ENCODE data around the gene BMP6. TPM values are rescaled to one million over a fixed set of nuclear protein-coding genes. Genes with fewer than 3 reads are reported as not detected.

BMP6 gene
- 1 to 10 TPM in 1 of 2 donors, under 1 TPM in 1; 0.62 to 2.1 TPM for total RNA-seq

GRCh38 chr6:7725849-7726415 lies at the start of gene BMP6:
TSS of gene BMP6 (plus strand) at chr6:7726099. CDS start at chr6:7726956, 857 bp downstream.
- intact Hi-C loops (cut with DNase I) = loop anchor here (10.0 kb wide), 2 partner anchors 189 to 329 kb away; partner anchors contain the start of gene TXNDC5
- H3K27ac ChIP-seq = no peak within 1 kb of the TSS
- peaks cover 47% of the 10 kb centered on the region for H3K27me3 ChIP-seq
- H3K4me3 ChIP-seq = peak within 1 kb of the TSS; percentile 61
- peaks cover 15% of the 10 kb centered on the region for H3K4me1 ChIP-seq
- no peaks in the 10 kb centered on the region for H3K9me3 ChIP-seq
- TF ChIP-seq CTCF (IDR thresholded peaks at IDR 0.05) = no peak
- H3K9ac ChIP-seq (ENCODE audit: low read depth in 2 of 2, low read length in 2 of 2) = peak within 1 kb of the TSS; percentile 26 to 62
- DNase-seq = peak; percentile 90
- no peaks in the 10 kb centered on the region for H3K36me3 ChIP-seq

GRCh38 chr6:7677229-7677628 lies 48.7 kb upstream of the BMP6 start:
- intact Hi-C loops (cut with DNase I) = no loop called here
- no peak for DNase-seq
- H3K27me3 ChIP-seq = no peaks in the 10 kb centered on the region
- peaks cover 5% of the 10 kb centered on the region for H3K4me1 ChIP-seq
- no peak for TF ChIP-seq CTCF (IDR thresholded peaks at IDR 0.05)
- no peaks in the 10 kb centered on the region for H3K36me3 ChIP-seq
- H3K9ac ChIP-seq (ENCODE audit: low read depth in 2 of 2, low read length in 2 of 2) = no peak overlapping the region
- H3K9me3 ChIP-seq = no peaks in the 10 kb centered on the region
- H3K4me3 ChIP-seq = no peak overlapping the region
- no peak overlapping the region for H3K27ac ChIP-seq

- intact Hi-C loops (cut with DNase I) = no loop called here
- TF ChIP-seq CTCF (IDR thresholded peaks at IDR 0.05) = no peak
- Histone ChIP-seq H3K9me3 (no peaks in the 10 kb centered on the region), H3K4me1 (no peaks in the 10 kb centered on the region), H3K27ac (no peak overlapping the region), H3K4me3 (no peak overlapping the region), H3K36me3 (no peaks in the 10 kb centered on the region), H3K27me3 (no peaks in the 10 kb centered on the region), H3K9ac (ENCODE audit: low read depth in 2 of 2, low read length in 2 of 2) (no peak overlapping the region)
- no peak for DNase-seq
Measured at GRCh38 chr6:7680393-7681075, 45.4 kb upstream of the BMP6 start.

- Histone ChIP-seq H3K4me3 (no peak overlapping the region), H3K4me1 (no peaks in the 10 kb centered on the region), H3K9ac (ENCODE audit: low read depth in 2 of 2, low read length in 2 of 2) (no peak overlapping the region), H3K36me3 (no peaks in the 10 kb centered on the region), H3K27ac (no peak overlapping the region), H3K9me3 (no peaks in the 10 kb centered on the region), H3K27me3 (no peaks in the 10 kb centered on the region)
- no peak for DNase-seq
- intact Hi-C loops (cut with DNase I) = no loop called here
- TF ChIP-seq CTCF (IDR thresholded peaks at IDR 0.05) = no peak
Measured at GRCh38 chr6:7681449-7681848, 44.5 kb upstream of the BMP6 start.

GRCh38 chr6:7684076-7684475 lies 41.8 kb upstream of the BMP6 start:
- Histone ChIP-seq H3K27ac (no peak overlapping the region), H3K27me3 (no peaks in the 10 kb centered on the region), H3K9me3 (no peaks in the 10 kb centered on the region), H3K4me1 (no peaks in the 10 kb centered on the region), H3K36me3 (no peaks in the 10 kb centered on the region), H3K4me3 (no peak overlapping the region), H3K9ac (ENCODE audit: low read depth in 2 of 2, low read length in 2 of 2) (no peak overlapping the region)
- no peak for TF ChIP-seq CTCF (IDR thresholded peaks at IDR 0.05)
- DNase-seq = no peak
- intact Hi-C loops (cut with DNase I) = no loop called here
